GM21786 (cell line): Measurements from ENCODE around the gene HS6ST3.
"Not testable (repeated sequence)": the region's sequence is repeated elsewhere in the genome, so short reads cannot be mapped to it uniquely, and the experiment has no call there.

Experiments
- ATAC-seq: cut with Tn5 transposase; IDR thresholded peaks from one replicate; pipeline ENCODE4 v1.9.1; 2021; ENCODE audit not compliant: unreplicated experiment

HS6ST3 gene

GRCh38 chr13:96524398-96525020, 434.6 kb downstream of the HS6ST3 start:
- not testable (repeated sequence) for ATAC-seq

- no peak for ATAC-seq
Measured at GRCh38 chr13:96525715-96526114, 435.8 kb downstream of the HS6ST3 start.

GRCh38 chr13:96527497-96527896, 437.6 kb downstream of the HS6ST3 start:
- ATAC-seq: no peak

GRCh38 chr13:96532804-96533203, 442.9 kb downstream of the HS6ST3 start:
- no peak for ATAC-seq

GRCh38 chr13:96533408-96533807, 443.5 kb downstream of the HS6ST3 start:
- no peak for ATAC-seq

GRCh38 chr13:96539791-96540190, 449.9 kb downstream of the HS6ST3 start:
- ATAC-seq: no peak

GRCh38 chr13:96540670-96541069, 450.8 kb downstream of the HS6ST3 start:
- no peak for ATAC-seq

- no peak for ATAC-seq
Measured at GRCh38 chr13:96542986-96543385, 453.1 kb downstream of the HS6ST3 start.

GRCh38 chr13:96544957-96545356, 455.1 kb downstream of the HS6ST3 start:
- ATAC-seq: no peak

- no peak for ATAC-seq
Measured at GRCh38 chr13:96546463-96546862, 456.6 kb downstream of the HS6ST3 start.

GRCh38 chr13:96551546-96551945, 461.6 kb downstream of the HS6ST3 start:
- no peak for ATAC-seq

GRCh38 chr13:96552559-96552958, 462.7 kb downstream of the HS6ST3 start:
- ATAC-seq: no peak

- no peak for ATAC-seq
Measured at GRCh38 chr13:96553796-96554195, 463.9 kb downstream of the HS6ST3 start.

GRCh38 chr13:96573563-96573962, 483.7 kb downstream of the HS6ST3 start:
- no peak for ATAC-seq

- ATAC-seq: no peak
Measured at GRCh38 chr13:96575423-96576320, 485.8 kb downstream of the HS6ST3 start.

- no peak for ATAC-seq
Measured at GRCh38 chr13:96581741-96582140, 491.8 kb downstream of the HS6ST3 start.

- no peak for ATAC-seq
Measured at GRCh38 chr13:96615252-96615651, 525.3 kb downstream of the HS6ST3 start.

GRCh38 chr13:96617528-96617927, 527.6 kb downstream of the HS6ST3 start:
- ATAC-seq: no peak

GRCh38 chr13:96621634-96622183, 531.8 kb downstream of the HS6ST3 start:
- ATAC-seq: no peak

- ATAC-seq: no peak
Measured at GRCh38 chr13:96629331-96629730, 539.4 kb downstream of the HS6ST3 start.

GRCh38 chr13:96632536-96633320, 542.8 kb downstream of the HS6ST3 start:
- no peak for ATAC-seq
